ENCODE results near the gene KIZ. TPM values are rescaled to one million over a fixed set of nuclear protein-coding genes. Genes with fewer than 3 reads are reported as not detected.

Gene KIZ
- total RNA-seq, 2 experiments from 2014 or later = 31.1 to 33.8 TPM

DNA sequence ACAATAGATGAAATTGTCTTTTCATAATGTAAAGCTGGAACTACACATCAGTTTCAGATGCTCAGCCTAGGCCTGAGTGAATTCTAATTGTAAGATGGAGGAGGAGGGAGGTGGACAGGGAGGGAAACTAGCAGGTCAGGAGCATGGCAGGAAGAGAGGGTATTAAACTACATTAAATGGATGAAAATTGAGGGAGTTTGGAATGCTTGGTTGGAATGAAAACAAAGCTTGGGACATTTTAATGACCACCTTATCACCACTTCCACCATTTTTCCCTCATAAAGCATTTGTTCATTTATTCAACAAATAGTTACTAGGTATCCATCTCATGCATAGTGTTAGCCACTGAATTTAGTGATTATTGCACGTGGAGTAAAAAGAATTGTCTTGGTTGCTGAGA is 65.0 kb downstream of the KIZ start:
- Histone ChIP-seq H3K4me1 (ENCODE audit: insufficient read depth, low read length) (no peaks in the 10 kb centered on the region), H3K36me3 (ENCODE audit: insufficient read depth, low read length) (peaks cover 3% of the 10 kb centered on the region), H3K27ac (ENCODE audit: low read depth in 1 of 2, low read length in 2 of 2) (no peak overlapping the region), H3K4me3 (ENCODE audit: low read length) (no peak overlapping the region), H3K9me3 (ENCODE audit: control insufficient read depth in 1 of 2, insufficient read depth in 1 of 2, low read length in 2 of 2) (no peaks in the 10 kb centered on the region), H3K27me3 (ENCODE audit: control insufficient read depth in 1 of 2, insufficient read depth in 2 of 2, low read length in 2 of 2) (no peaks in the 10 kb centered on the region)
- Mint-ChIP-seq H3K9me3 (no peaks in the 10 kb centered on the region), H3K27me3 (no peaks in the 10 kb centered on the region), H3K36me3 (ENCODE audit: low read depth) (peaks cover 35% of the 10 kb centered on the region), H3K27ac (no peak overlapping the region), H3K4me1 (ENCODE audit: low read depth) (no peaks in the 10 kb centered on the region), H3K4me3 (no peak overlapping the region)
- ChIA-PET CTCF (no interaction called here), POLR2A (no interaction called here)
- ATAC-seq (ENCODE audit: poor library complexity) (no peak), DNase-seq (no peak)
- intact Hi-C loops (cut with DNase I, micrococcal nuclease) = no loop called here
- TF ChIP-seq, protein P1, sequence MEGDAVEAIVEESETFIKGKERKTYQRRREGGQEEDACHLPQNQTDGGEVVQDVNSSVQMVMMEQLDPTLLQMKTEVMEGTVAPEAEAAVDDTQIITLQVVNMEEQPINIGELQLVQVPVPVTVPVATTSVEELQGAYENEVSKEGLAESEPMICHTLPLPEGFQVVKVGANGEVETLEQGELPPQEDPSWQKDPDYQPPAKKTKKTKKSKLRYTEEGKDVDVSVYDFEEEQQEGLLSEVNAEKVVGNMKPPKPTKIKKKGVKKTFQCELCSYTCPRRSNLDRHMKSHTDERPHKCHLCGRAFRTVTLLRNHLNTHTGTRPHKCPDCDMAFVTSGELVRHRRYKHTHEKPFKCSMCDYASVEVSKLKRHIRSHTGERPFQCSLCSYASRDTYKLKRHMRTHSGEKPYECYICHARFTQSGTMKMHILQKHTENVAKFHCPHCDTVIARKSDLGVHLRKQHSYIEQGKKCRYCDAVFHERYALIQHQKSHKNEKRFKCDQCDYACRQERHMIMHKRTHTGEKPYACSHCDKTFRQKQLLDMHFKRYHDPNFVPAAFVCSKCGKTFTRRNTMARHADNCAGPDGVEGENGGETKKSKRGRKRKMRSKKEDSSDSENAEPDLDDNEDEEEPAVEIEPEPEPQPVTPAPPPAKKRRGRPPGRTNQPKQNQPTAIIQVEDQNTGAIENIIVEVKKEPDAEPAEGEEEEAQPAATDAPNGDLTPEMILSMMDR (IDR thresholded peaks at IDR 0.05) = no peak

DNA sequence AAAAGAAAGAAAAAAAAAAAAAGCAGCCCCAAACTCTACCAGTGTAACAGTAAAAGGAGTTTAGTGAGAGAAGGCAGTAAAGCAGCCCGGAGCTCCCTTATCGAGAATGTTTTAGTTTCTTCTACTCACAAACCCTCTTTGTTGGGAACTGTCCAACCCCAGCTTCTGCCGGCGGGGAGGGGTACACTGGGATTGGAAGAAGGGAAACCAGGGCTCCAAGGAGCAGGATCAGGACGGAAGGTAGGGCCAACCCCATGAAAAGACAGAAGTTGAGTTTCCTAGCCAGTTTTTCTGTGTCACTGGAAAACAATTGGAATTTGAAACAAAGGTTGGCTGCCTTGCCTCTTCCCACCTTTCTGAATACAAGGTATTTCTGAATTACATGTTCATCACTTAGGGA is 66.0 kb downstream of the KIZ start:
- Mint-ChIP-seq H3K4me1 (ENCODE audit: low read depth) (no peaks in the 10 kb centered on the region), H3K4me3 (no peak overlapping the region), H3K27ac (no peak overlapping the region), H3K27me3 (no peaks in the 10 kb centered on the region), H3K36me3 (ENCODE audit: low read depth) (peaks cover 26% of the 10 kb centered on the region), H3K9me3 (no peaks in the 10 kb centered on the region)
- no peak overlapping the region for H3K4me3 ChIP-seq (ENCODE audit: low read length)
- ChIA-PET CTCF (no interaction called here), POLR2A (no interaction called here)
- no peaks in the 10 kb centered on the region for H3K27me3 ChIP-seq (ENCODE audit: control insufficient read depth in 1 of 2, insufficient read depth in 2 of 2, low read length in 2 of 2)
- H3K36me3 ChIP-seq (ENCODE audit: insufficient read depth, low read length) = peaks cover 3% of the 10 kb centered on the region
- H3K9me3 ChIP-seq (ENCODE audit: control insufficient read depth in 1 of 2, insufficient read depth in 1 of 2, low read length in 2 of 2) = no peaks in the 10 kb centered on the region
- ATAC-seq (ENCODE audit: poor library complexity) (no peak), DNase-seq (no peak)
- H3K4me1 ChIP-seq (ENCODE audit: insufficient read depth, low read length) = no peaks in the 10 kb centered on the region
- TF ChIP-seq, protein P1 (IDR thresholded peaks at IDR 0.05) = no peak
- intact Hi-C loops (cut with DNase I, micrococcal nuclease) = no loop called here
- no peak overlapping the region for H3K27ac ChIP-seq (ENCODE audit: low read depth in 1 of 2, low read length in 2 of 2)

DNA sequence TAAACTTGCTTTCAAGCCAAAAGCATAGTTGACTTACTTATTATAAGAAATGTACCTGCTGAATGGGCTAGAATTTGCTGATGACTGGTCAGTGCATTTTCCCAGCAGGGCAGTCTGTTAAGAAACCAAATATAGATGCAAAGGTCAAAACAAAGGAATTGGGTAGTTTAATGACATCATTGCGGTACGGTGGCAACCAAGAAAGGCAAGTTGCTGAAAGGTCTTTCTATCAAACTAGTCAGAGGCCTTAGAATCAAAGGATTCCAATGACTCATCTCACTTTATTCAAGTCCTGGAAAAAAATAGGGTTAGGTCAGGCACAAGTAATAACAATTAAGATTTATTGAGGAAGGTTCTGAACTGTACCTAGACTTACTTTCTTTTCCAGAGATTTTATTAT is 76.4 kb downstream of the KIZ start:
- Mint-ChIP-seq H3K4me3 (no peak overlapping the region), H3K9me3 (no peaks in the 10 kb centered on the region), H3K4me1 (ENCODE audit: low read depth) (no peaks in the 10 kb centered on the region), H3K27ac (no peak overlapping the region), H3K36me3 (ENCODE audit: low read depth) (peaks cover 20% of the 10 kb centered on the region), H3K27me3 (no peaks in the 10 kb centered on the region)
- H3K4me1 ChIP-seq (ENCODE audit: insufficient read depth, low read length) = no peaks in the 10 kb centered on the region
- H3K27ac ChIP-seq (ENCODE audit: low read depth in 1 of 2, low read length in 2 of 2) = no peak overlapping the region
- no peaks in the 10 kb centered on the region for H3K9me3 ChIP-seq (ENCODE audit: control insufficient read depth in 1 of 2, insufficient read depth in 1 of 2, low read length in 2 of 2)
- intact Hi-C loops (cut with DNase I, micrococcal nuclease) = no loop called here
- H3K4me3 ChIP-seq (ENCODE audit: low read length) = no peak overlapping the region
- ChIA-PET CTCF (no interaction called here), POLR2A (no interaction called here)
- TF ChIP-seq, protein P1 (IDR thresholded peaks at IDR 0.05) = no peak
- ATAC-seq (ENCODE audit: poor library complexity) = no peak
- H3K36me3 ChIP-seq (ENCODE audit: insufficient read depth, low read length) = peaks cover 3% of the 10 kb centered on the region
- DNase-seq = no peak
- no peaks in the 10 kb centered on the region for H3K27me3 ChIP-seq (ENCODE audit: control insufficient read depth in 1 of 2, insufficient read depth in 2 of 2, low read length in 2 of 2)
